HG02759 (cell line): Measurements from ENCODE around the gene FHIT.
"Not testable (repeated sequence)": the region's sequence is repeated elsewhere in the genome, so short reads cannot be mapped to it uniquely, and the experiment has no call there.

Source experiments
- ATAC-seq: cut with Tn5 transposase; IDR thresholded peaks from one replicate; pipeline ENCODE4 v1.9.1; 2021; ENCODE audit warnings: mild to moderate bottlenecking, moderate library complexity; ENCODE audit not compliant: unreplicated experiment

Gene FHIT

GRCh38 chr3:61227799-61228198 is 23.5 kb downstream of the FHIT start:
- ATAC-seq, result no peak

GRCh38 chr3:61226166-61226686 is 25.0 kb downstream of the FHIT start:
- ATAC-seq, result no peak

GRCh38 chr3:61224823-61225222 is 26.4 kb downstream of the FHIT start:
- no peak for ATAC-seq

GRCh38 chr3:61223451-61223850 is 27.8 kb downstream of the FHIT start:
- no peak for ATAC-seq

GRCh38 chr3:61222467-61222866 is 28.8 kb downstream of the FHIT start:
- no peak for ATAC-seq

GRCh38 chr3:61221759-61222362 is 29.4 kb downstream of the FHIT start:
- no peak for ATAC-seq

GRCh38 chr3:61218504-61218903 is 32.7 kb downstream of the FHIT start:
- no peak for ATAC-seq

- not testable (repeated sequence) for ATAC-seq
These were observed 35.1 kb downstream of the FHIT start for GRCh38 chr3:61216171-61216570.

GRCh38 chr3:61202086-61202485 is 49.2 kb downstream of the FHIT start:
- ATAC-seq, result no peak

- no peak for ATAC-seq
These were observed 50.2 kb downstream of the FHIT start for GRCh38 chr3:61201071-61201470.

GRCh38 chr3:61200270-61200669 is 51.0 kb downstream of the FHIT start:
- no peak for ATAC-seq

GRCh38 chr3:61199843-61200242 is 51.4 kb downstream of the FHIT start:
- no peak for ATAC-seq

- no peak for ATAC-seq
These were observed 56.2 kb downstream of the FHIT start for GRCh38 chr3:61194892-61195538.

- no peak for ATAC-seq
These were observed 59.0 kb downstream of the FHIT start for GRCh38 chr3:61192222-61192621.

GRCh38 chr3:61190205-61190604 is 61.0 kb downstream of the FHIT start:
- not testable (repeated sequence) for ATAC-seq

GRCh38 chr3:61186030-61186429 is 65.2 kb downstream of the FHIT start:
- no peak for ATAC-seq

GRCh38 chr3:61184956-61185355 is 66.3 kb downstream of the FHIT start:
- ATAC-seq, result no peak

- peak; percentile 50 for ATAC-seq
These were observed 68.6 kb downstream of the FHIT start for GRCh38 chr3:61182662-61183061.

GRCh38 chr3:61181874-61182273 is 69.4 kb downstream of the FHIT start:
- peak; percentile 92 for ATAC-seq

- no peak for ATAC-seq
These were observed 71.0 kb downstream of the FHIT start for GRCh38 chr3:61180206-61180605.

GRCh38 chr3:61178167-61178566 is 73.1 kb downstream of the FHIT start:
- ATAC-seq, result no peak

GRCh38 chr3:61177450-61177849 is 73.8 kb downstream of the FHIT start:
- ATAC-seq, result no peak

- ATAC-seq, result no peak
These were observed 77.6 kb downstream of the FHIT start for GRCh38 chr3:61173676-61174075.
